Head of caudate nucleus (tissue), 42 donors: Measurements from ENCODE around the gene NDUFAF3.

Experiments used
- DNase-seq, 42 donors: peaks; one replicate each; pipeline versions ENCODE4 v3.0.0 to v3.0.0-alpha.2; 2020 to 2021; ENCODE audit warnings: mixed read lengths in 7 of 42
- intact Hi-C: fragments of 100-400 bp; cut with DNase I; formaldehyde crosslinking; loops from one replicate; pipeline ENCODE4 v1.15.0; 2022

NDUFAF3 gene

GRCh38 chr3:49028298-49028672 is 6.4 kb downstream of the NDUFAF3 start:
- intact Hi-C loops, result loop anchor here (10.0 kb wide), 2 partner anchors 67 to 387 kb away; partner anchors contain the start of genes QRICH1, RHOA and TCTA
- DNase-seq, result no peak

- intact Hi-C loops, result loop anchor here (10.0 kb wide), 2 partner anchors 66 to 386 kb away; partner anchors contain the start of genes QRICH1, RHOA and TCTA
- peak; percentile 91 to 98 (median 96) for DNase-seq
Observed at GRCh38 chr3:49028673-49029562, 7.0 kb downstream of the NDUFAF3 start, which contains the start of gene IMPDH2. TSS of gene IMPDH2 (minus strand) at chr3:49029398. CDS start at chr3:49029350, 48 bp downstream.

GRCh38 chr3:49029563-49029884 is 7.6 kb downstream of the NDUFAF3 start:
- no peak for DNase-seq
- intact Hi-C loops, result loop anchor here (10.0 kb wide), 2 partner anchors 65 to 385 kb away; partner anchors contain the start of genes QRICH1, RHOA and TCTA

GRCh38 chr3:49030321-49030720 is 8.4 kb downstream of the NDUFAF3 start:
- no peak for DNase-seq
- intact Hi-C loops, result no loop called here

GRCh38 chr3:49032646-49033304 is 10.9 kb downstream of the NDUFAF3 start:
- intact Hi-C loops, result no loop called here
- DNase-seq, result no peak

GRCh38 chr3:49034650-49035049 is 12.7 kb downstream of the NDUFAF3 start:
- intact Hi-C loops, result no loop called here
- no peak for DNase-seq

- intact Hi-C loops, result no loop called here
Observed at GRCh38 chr3:49035281-49035680, 13.4 kb downstream of the NDUFAF3 start.

GRCh38 chr3:49053543-49053942 is 31.6 kb downstream of the NDUFAF3 start:
- intact Hi-C loops, result no loop called here
- DNase-seq, result no peak

More at GRCh38 chr3:49035281-49035680, 13.4 kb downstream of the NDUFAF3 start:
- no peak for DNase-seq

- intact Hi-C loops, result no loop called here
- DNase-seq, result no peak
Observed at GRCh38 chr3:49054344-49054862, 32.5 kb downstream of the NDUFAF3 start.

- DNase-seq, result no peak
- intact Hi-C loops, result no loop called here
Observed at GRCh38 chr3:49057268-49057667, 35.3 kb downstream of the NDUFAF3 start.

GRCh38 chr3:49058011-49058410 is 36.1 kb downstream of the NDUFAF3 start:
- intact Hi-C loops, result no loop called here
- no peak for DNase-seq
